ENCODE measurements around the gene RNF113B. TPM values are rescaled to one million over a fixed set of nuclear protein-coding genes. Genes with fewer than 3 reads are reported as not detected.

RNF113B gene
- total and polyA plus RNA-seq, 2 experiments from 2014 or later: 0.19 TPM; not detected in 1

DNA sequence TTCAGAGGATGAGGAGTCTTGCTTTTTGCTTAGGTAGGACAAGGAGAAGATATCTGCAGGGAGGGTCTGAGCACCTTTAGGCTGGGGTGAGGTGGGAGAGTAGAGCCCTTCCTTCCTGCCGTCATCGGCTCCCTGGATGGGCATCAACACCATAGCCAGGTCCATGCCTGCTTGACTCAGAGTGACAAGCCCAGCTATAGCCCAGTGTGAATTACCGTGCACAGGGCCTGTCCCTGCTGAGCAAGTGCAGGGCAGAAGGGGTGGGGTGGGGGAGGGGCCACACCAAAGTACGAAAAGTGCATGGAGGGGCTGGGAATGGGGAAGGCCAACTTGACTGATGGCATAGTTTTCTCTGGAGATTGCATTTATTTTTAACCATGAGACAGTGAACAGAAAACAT, 30.3 kb upstream of the RNF113B start:
- Mint-ChIP-seq H3K9me3 (peaks cover 56% of the 10 kb centered on the region), H3K4me3 (no peak overlapping the region), H3K27ac (no peak overlapping the region), H3K4me1 (peaks cover 18% of the 10 kb centered on the region), H3K36me3 (ENCODE audit: low read depth) (peaks cover 63% of the 10 kb centered on the region), H3K27me3 (ENCODE audit: insufficient read depth, low read depth, poor library complexity) (peaks cover 5% of the 10 kb centered on the region)
- Histone ChIP-seq H3K9me2 (ENCODE audit: insufficient read depth) (no peaks in the 10 kb centered on the region), H2AFZ (no peak overlapping the region), H3K36me3 (ENCODE audit: insufficient read depth) (peaks cover 6% of the 10 kb centered on the region; the same call in 1 of the 2 replicates), H3K79me2 (replicated peaks; ENCODE audit: insufficient read depth) (peaks cover 91% of the 10 kb centered on the region), H3K4me3 (no peak overlapping the region), H3K4me2 (no peak overlapping the region), H3F3A (replicated peaks; ENCODE audit: low read depth) (no peaks in the 10 kb centered on the region), H4K20me1 (replicated peaks; ENCODE audit: insufficient read depth) (0 out of 2 replicates have a peak, but pooled peaks cover 2% of the 10 kb centered on the region), H3K4me1 (ENCODE audit: insufficient read depth) (peaks cover 9% of the 10 kb centered on the region), H3K27me3 (ENCODE audit: insufficient read depth) (no peaks in the 10 kb centered on the region), H3K27ac (ENCODE audit: low read depth) (no peak overlapping the region)
- no peak for TF ChIP-seq STAT1 (IDR thresholded peaks at IDR 0.05; ENCODE audit: unreplicated experiment)
- no peak for TF ChIP-seq POLR2AphosphoS5 (IDR thresholded peaks at IDR 0.05; ENCODE audit: low read depth)
- TF ChIP-seq, protein P1, sequence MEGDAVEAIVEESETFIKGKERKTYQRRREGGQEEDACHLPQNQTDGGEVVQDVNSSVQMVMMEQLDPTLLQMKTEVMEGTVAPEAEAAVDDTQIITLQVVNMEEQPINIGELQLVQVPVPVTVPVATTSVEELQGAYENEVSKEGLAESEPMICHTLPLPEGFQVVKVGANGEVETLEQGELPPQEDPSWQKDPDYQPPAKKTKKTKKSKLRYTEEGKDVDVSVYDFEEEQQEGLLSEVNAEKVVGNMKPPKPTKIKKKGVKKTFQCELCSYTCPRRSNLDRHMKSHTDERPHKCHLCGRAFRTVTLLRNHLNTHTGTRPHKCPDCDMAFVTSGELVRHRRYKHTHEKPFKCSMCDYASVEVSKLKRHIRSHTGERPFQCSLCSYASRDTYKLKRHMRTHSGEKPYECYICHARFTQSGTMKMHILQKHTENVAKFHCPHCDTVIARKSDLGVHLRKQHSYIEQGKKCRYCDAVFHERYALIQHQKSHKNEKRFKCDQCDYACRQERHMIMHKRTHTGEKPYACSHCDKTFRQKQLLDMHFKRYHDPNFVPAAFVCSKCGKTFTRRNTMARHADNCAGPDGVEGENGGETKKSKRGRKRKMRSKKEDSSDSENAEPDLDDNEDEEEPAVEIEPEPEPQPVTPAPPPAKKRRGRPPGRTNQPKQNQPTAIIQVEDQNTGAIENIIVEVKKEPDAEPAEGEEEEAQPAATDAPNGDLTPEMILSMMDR (conservative IDR thresholded peaks at IDR 0.05; ENCODE audit: low read depth in 2 of 2): no peak
- DNase-seq (ENCODE audit: low spot score) (no peak), ATAC-seq (peak; percentile 66)

- Histone ChIP-seq H2AFZ (no peak overlapping the region), H3K9me2 (ENCODE audit: insufficient read depth) (no peaks in the 10 kb centered on the region), H3K27ac (ENCODE audit: low read depth) (no peak overlapping the region), H3K36me3 (ENCODE audit: insufficient read depth) (peaks cover 6% of the 10 kb centered on the region; the same call in 1 of the 2 replicates), H3F3A (replicated peaks; ENCODE audit: low read depth) (no peaks in the 10 kb centered on the region), H3K79me2 (replicated peaks; ENCODE audit: insufficient read depth) (peaks cover 91% of the 10 kb centered on the region), H3K4me3 (no peak overlapping the region), H3K27me3 (ENCODE audit: insufficient read depth) (no peaks in the 10 kb centered on the region), H3K4me2 (no peak overlapping the region), H4K20me1 (replicated peaks; ENCODE audit: insufficient read depth) (0 out of 2 replicates have a peak, but pooled peaks cover 2% of the 10 kb centered on the region), H3K4me1 (ENCODE audit: insufficient read depth) (peaks cover 13% of the 10 kb centered on the region)
- H3K27me3 Mint-ChIP-seq (ENCODE audit: insufficient read depth, low read depth, poor library complexity): peaks cover 5% of the 10 kb centered on the region
- H3K27ac Mint-ChIP-seq: no peak overlapping the region
- peaks cover 19% of the 10 kb centered on the region for H3K4me1 Mint-ChIP-seq
- H3K36me3 Mint-ChIP-seq (ENCODE audit: low read depth): peaks cover 63% of the 10 kb centered on the region
- ATAC-seq (no peak), DNase-seq (ENCODE audit: low spot score) (no peak)
- H3K9me3 Mint-ChIP-seq: peaks cover 53% of the 10 kb centered on the region
- H3K4me3 Mint-ChIP-seq: no peak overlapping the region
- TF ChIP-seq REST (IDR thresholded peaks at IDR 0.05; ENCODE audit: unreplicated experiment) (no peak), POLR2AphosphoS5 (IDR thresholded peaks at IDR 0.05; ENCODE audit: low read depth) (no peak), EZH2 (IDR thresholded peaks at IDR 0.05; ENCODE audit: low read depth, unreplicated experiment) (no peak), STAT1 (IDR thresholded peaks at IDR 0.05; ENCODE audit: unreplicated experiment) (no peak), CREB1 (CRISPR knock-in tag; IDR thresholded peaks at IDR 0.05; ENCODE audit: low read depth) (no peak), NANOG (IDR thresholded peaks at IDR 0.05; ENCODE audit: borderline replicate concordance) (no peak), ZNF331 (CRISPR knock-in tag; IDR thresholded peaks at IDR 0.05; ENCODE audit: low read depth) (no peak), ZNF114 (CRISPR knock-in tag; IDR thresholded peaks at IDR 0.05) (no peak)
- TF ChIP-seq, protein P1 (conservative IDR thresholded peaks at IDR 0.05; ENCODE audit: low read depth in 2 of 2): no peak
Measured at GRCh38 chr13:98206946-98207345, 29.9 kb upstream of the RNF113B start.
